Stomach (tissue), 4 donors: ENCODE data around the gene AKIRIN1.

ENCODE experiments used
- CTCF ChIP-seq, 7 experiments: fragments of 450-650 bp in 4 of 7; fragments of 200-600 bp in 3 of 7; sonication (generic) in 3 of 7; IDR thresholded peaks; one replicate each; pipeline ENCODE4 v1.5.1; 2016 to 2019; ENCODE audit warnings: antibody characterized with exemption in 7 of 7, control low read depth in 2 of 7, mild to moderate bottlenecking in 1 of 7
- EP300 ChIP-seq: sonication (generic); formaldehyde crosslinking; IDR thresholded peaks from one replicate; pipeline ENCODE4 v1.6.1; 2017; ENCODE audit warnings: antibody characterized with exemption
- POLR2A ChIP-seq, 4 donors: fragments of 450-650 bp; IDR thresholded peaks; one replicate each; pipeline ENCODE4 v1.6.1; 2016; ENCODE audit warnings: antibody characterized with exemption in 4 of 4, control low read depth in 2 of 4, mild to moderate bottlenecking in 1 of 4, moderate library complexity in 1 of 4
- POLR2AphosphoS5 ChIP-seq, 3 donors: sonication (generic); formaldehyde crosslinking; IDR thresholded peaks; one replicate each; pipeline ENCODE4 v1.6.1; 2016; ENCODE audit warnings: antibody characterized with exemption in 3 of 3

- TF ChIP-seq POLR2A (IDR thresholded peaks at IDR 0.05) (no peak), EP300 (no peak), CTCF (IDR thresholded peaks at IDR 0.05) (no peak), POLR2AphosphoS5 (IDR thresholded peaks at IDR 0.05) (no peak)
Measured at GRCh38 chr1:39050001-39050400, 58.9 kb downstream of the AKIRIN1 start.
